PC-3 (cell line): Measurements from ENCODE around the gene BGLAP. TPM values are rescaled to one million over a fixed set of nuclear protein-coding genes. Genes with fewer than 3 reads are reported as not detected.

Experiments used
- ATAC-seq: fragments of 200-7000 bp; cut with Tn5 transposase; 2 replicates; pipeline ENCODE4 v1.9.1; 2020; ENCODE audit warnings: mild to moderate bottlenecking, moderate library complexity
- BruUV-seq: library from RNA; stranded (reverse); fragments of 400-500 nt; replicated peaks from 2 replicates; lab custom pipeline; 2021; lab: Mats Ljungman, UMichigan
- CTCF ChIA-PET: fragments of 300-600 bp; sonication (Branson Sonifier 250); formaldehyde crosslinking; loops from one replicate; lab custom pipeline; 2022; ENCODE audit warnings: antibody characterized with exemption; lab: Charles Lee
- POLR2A ChIA-PET: fragments of 300-600 bp; sonication (Branson Sonifier 250); formaldehyde crosslinking; loops from one replicate; lab custom pipeline; 2022; ENCODE audit warnings: antibody characterized with exemption; ENCODE audit not compliant: unreplicated experiment; lab: Charles Lee
- DNase-seq: peaks from one replicate; pipeline ENCODE4 v3.0.0-alpha.2; 2015
- H2AFZ ChIP-seq: fragments of 300-600 bp; sonication (generic); 2 replicates; pipeline ENCODE4 v1.6.0; 2016; ENCODE audit warnings: antibody characterized with exemption, low read length
- H3F3A ChIP-seq: fragments of 300-600 bp; sonication (generic); one replicate; pipeline ENCODE4 v1.6.0; 2017; ENCODE audit warnings: antibody characterized with exemption, low read length, control low read depth, mild to moderate bottlenecking; ENCODE audit not compliant: unreplicated experiment
- H3K27ac ChIP-seq: fragments of 300-600 bp; sonication (generic); 2 replicates; pipeline ENCODE4 v1.5.1; 2016; ENCODE audit warnings: mild to moderate bottlenecking, low read length
- H3K27me3 ChIP-seq: fragments of 300-600 bp; sonication (generic); 2 replicates; pipeline ENCODE4 v1.6.1; 2016; ENCODE audit warnings: low read length, mixed read lengths
- H3K36me3 ChIP-seq: fragments of 300-600 bp; sonication (generic); 2 replicates; pipeline ENCODE4 v1.6.1; 2016; ENCODE audit warnings: low read depth, mixed run types, low read length, mixed read lengths
- H3K4me1 ChIP-seq: fragments of 300-600 bp; sonication (generic); 2 replicates; pipeline ENCODE4 v1.5.1; 2016; ENCODE audit warnings: low read length; ENCODE audit not compliant: insufficient read depth
- H3K4me2 ChIP-seq: fragments of 300-600 bp; sonication (generic); 2 replicates; pipeline ENCODE4 v1.6.0; 2016; ENCODE audit warnings: low read length
- H3K4me3 ChIP-seq: fragments of 300-600 bp; sonication (generic); 2 replicates; pipeline ENCODE4 v1.5.1; 2016; ENCODE audit warnings: mild to moderate bottlenecking, low read length, mixed read lengths
- H3K79me2 ChIP-seq: fragments of 300-600 bp; sonication (generic); 2 replicates; pipeline ENCODE4 v1.6.1; 2017; ENCODE audit warnings: low read length, mixed read lengths
- H3K9ac ChIP-seq: fragments of 300-600 bp; sonication (generic); 2 replicates; pipeline ENCODE4 v1.6.0; 2016; ENCODE audit warnings: mild to moderate bottlenecking, low read length
- H3K9me2 ChIP-seq: fragments of 300-600 bp; sonication (generic); replicated peaks from 2 replicates; pipeline ENCODE4 v1.6.1; 2016; ENCODE audit warnings: mixed run types, low read length, mixed read lengths
- H3K9me3 ChIP-seq: fragments of 300-600 bp; sonication (generic); 2 replicates; pipeline ENCODE4 v1.6.1; 2016; ENCODE audit warnings: low read length, mixed read lengths
- H4K20me1 ChIP-seq: fragments of 300-600 bp; sonication (generic); 2 replicates; pipeline ENCODE4 v1.6.1; 2016; ENCODE audit warnings: low read length, mixed read lengths
- EZH2 ChIP-seq: fragments of 300-600 bp; sonication (generic); IDR thresholded peaks from one replicate; pipeline ENCODE4 v1.6.1; 2017; ENCODE audit warnings: antibody characterized with exemption, mild to moderate bottlenecking, low read length; ENCODE audit not compliant: unreplicated experiment
- EZH2phosphoT487 ChIP-seq: fragments of 300-600 bp; sonication (generic); IDR thresholded peaks from 2 replicates; pipeline ENCODE4 v1.6.1; 2018; ENCODE audit warnings: mild to moderate bottlenecking, antibody characterized with exemption, low read length, borderline replicate concordance
- intact Hi-C: fragments of 100-400 bp; cut with micrococcal nuclease; formaldehyde crosslinking; loops from 2 replicates; pipeline ENCODE4 v1.9.0; 2023
- total RNA-seq: library from RNA; depleted of rRNA; stranded (reverse); fragments of >200 nt; gene quantifications from 2 replicates; pipeline ENCODE4 v1.2.3, GENCODE V29; 2014
- TF ChIP-seq, protein P1 (sequence below): fragments of 300-600 bp; sonication (generic); conservative IDR thresholded peaks from 2 replicates; pipeline ENCODE4 v1.5.1; 2017; ENCODE audit warnings: antibody characterized with exemption, low read depth, mild to moderate bottlenecking, low read length

The BGLAP gene
- total RNA-seq, 1 experiment from 2014 or later: 2.5 TPM

DNA sequence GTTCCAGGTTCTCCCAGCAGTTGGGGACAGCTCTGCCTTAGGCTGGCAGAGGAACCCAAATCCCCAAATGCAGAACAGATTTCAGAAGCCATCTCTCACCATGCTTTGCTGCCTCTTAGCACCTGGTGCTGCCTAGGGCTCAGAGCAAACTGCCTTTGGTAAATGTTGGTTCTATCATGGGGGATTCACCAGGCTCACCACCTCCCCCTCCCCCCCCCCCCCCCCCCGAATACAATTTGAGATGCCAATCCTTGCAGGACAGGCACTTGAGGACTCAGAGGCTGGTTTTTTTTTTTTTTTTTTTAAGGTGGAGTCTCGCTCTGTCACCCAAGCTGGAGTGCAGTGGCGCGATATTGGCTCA is 6.3 kb downstream of the BGLAP start:
- no peak overlapping the region for H3K27ac ChIP-seq
- POLR2A ChIA-PET: interaction anchor here (0.7 kb wide), 1 partner anchor 16 kb away, joined by 6 read pairs; no protein-coding TSS in a partner anchor
- TF ChIP-seq, protein P1, sequence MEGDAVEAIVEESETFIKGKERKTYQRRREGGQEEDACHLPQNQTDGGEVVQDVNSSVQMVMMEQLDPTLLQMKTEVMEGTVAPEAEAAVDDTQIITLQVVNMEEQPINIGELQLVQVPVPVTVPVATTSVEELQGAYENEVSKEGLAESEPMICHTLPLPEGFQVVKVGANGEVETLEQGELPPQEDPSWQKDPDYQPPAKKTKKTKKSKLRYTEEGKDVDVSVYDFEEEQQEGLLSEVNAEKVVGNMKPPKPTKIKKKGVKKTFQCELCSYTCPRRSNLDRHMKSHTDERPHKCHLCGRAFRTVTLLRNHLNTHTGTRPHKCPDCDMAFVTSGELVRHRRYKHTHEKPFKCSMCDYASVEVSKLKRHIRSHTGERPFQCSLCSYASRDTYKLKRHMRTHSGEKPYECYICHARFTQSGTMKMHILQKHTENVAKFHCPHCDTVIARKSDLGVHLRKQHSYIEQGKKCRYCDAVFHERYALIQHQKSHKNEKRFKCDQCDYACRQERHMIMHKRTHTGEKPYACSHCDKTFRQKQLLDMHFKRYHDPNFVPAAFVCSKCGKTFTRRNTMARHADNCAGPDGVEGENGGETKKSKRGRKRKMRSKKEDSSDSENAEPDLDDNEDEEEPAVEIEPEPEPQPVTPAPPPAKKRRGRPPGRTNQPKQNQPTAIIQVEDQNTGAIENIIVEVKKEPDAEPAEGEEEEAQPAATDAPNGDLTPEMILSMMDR: no peak
- TF ChIP-seq EZH2phosphoT487: no peak
- TF ChIP-seq EZH2: no peak

DNA sequence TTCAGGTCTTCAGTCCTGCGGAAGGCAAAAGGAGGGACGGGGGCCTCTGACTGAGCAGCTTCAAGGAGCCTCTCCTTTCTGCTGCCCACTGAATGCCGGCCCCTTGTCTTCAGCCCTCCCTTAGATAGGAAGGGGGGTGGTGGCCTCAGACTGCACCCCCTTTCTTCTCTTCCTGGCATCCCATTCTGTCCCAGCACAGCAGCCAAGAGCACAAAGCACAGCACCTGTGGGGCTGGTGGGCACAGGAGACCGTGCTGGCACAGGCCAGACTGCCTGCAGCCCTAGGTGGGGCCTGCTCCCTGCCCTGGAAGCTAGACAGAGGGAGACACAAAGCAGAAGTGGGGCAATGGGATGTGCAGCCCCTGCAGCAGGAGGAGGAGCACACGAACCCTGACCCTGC is 7.6 kb downstream of the BGLAP start:
- Histone ChIP-seq H3K27me3 (no peaks in the 10 kb centered on the region), H2AFZ (no peak overlapping the region), H3K4me2 (no peak overlapping the region), H3K79me2 (no peaks in the 10 kb centered on the region), H3K9me2 (no peaks in the 10 kb centered on the region), H3K9me3 (no peaks in the 10 kb centered on the region), H3K4me3 (no peak overlapping the region), H3F3A (peaks cover 3% of the 10 kb centered on the region), H3K27ac (no peak overlapping the region), H3K4me1 (no peaks in the 10 kb centered on the region), H3K36me3 (peaks cover 51% of the 10 kb centered on the region), H4K20me1 (no peaks in the 10 kb centered on the region), H3K9ac (no peak overlapping the region)
- TSS peak; percentile 17 for BruUV-seq
- ChIA-PET CTCF (no interaction called here), POLR2A (no interaction called here)
- ATAC-seq: no peak
- DNase-seq: no peak
- TF ChIP-seq, protein P1: no peak
- no peak for TF ChIP-seq EZH2
- no peak for TF ChIP-seq EZH2phosphoT487
- intact Hi-C loops: no loop called here

More for the DNA sequence above, 6.3 kb downstream of the BGLAP start:
- H3K27me3 ChIP-seq: no peaks in the 10 kb centered on the region
- no TSS peak for BruUV-seq
- no peaks in the 10 kb centered on the region for H3K9me2 ChIP-seq
- peaks cover 3% of the 10 kb centered on the region for H3F3A ChIP-seq
- H3K4me1 ChIP-seq: no peaks in the 10 kb centered on the region
- no peak overlapping the region for H3K4me3 ChIP-seq
- no peak overlapping the region for H2AFZ ChIP-seq
- DNase-seq (no peak), ATAC-seq (no peak; the same call in 1 of the 2 replicates)
- no peaks in the 10 kb centered on the region for H4K20me1 ChIP-seq
- CTCF ChIA-PET: no interaction called here
- H3K9ac ChIP-seq: no peak overlapping the region
- H3K9me3 ChIP-seq: no peaks in the 10 kb centered on the region
- H3K4me2 ChIP-seq: no peak overlapping the region
- H3K36me3 ChIP-seq: peaks cover 42% of the 10 kb centered on the region
- H3K79me2 ChIP-seq: no peaks in the 10 kb centered on the region
- intact Hi-C loops: no loop called here

DNA sequence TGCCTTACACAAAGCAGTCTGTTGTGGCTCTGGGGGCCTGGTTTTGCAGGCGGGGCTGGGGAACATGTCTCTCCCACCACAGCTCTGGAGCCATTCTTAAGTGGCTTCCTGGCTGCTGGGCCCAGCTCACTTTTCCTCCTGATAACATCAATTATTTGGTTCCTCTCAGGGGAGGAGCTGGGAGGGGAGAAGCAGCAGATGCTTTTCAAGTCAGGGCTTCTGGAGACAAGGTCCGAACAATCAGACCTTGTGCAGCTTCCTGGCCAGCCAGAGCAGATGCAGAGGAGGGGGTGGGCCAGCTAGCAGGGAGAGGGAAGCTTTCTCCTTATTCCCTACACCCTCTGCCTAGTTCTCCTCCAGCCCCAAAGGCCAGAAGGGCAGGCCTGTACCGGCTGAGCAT is 9.5 kb downstream of the BGLAP start:
- intact Hi-C loops: no loop called here
- H3K79me2 ChIP-seq: no peaks in the 10 kb centered on the region
- H3K27ac ChIP-seq: no peak overlapping the region
- no peak overlapping the region for H2AFZ ChIP-seq
- CTCF ChIA-PET: interaction anchor here (0.6 kb wide), 1 partner anchor 26 kb away, joined by 3 read pairs; no protein-coding TSS in a partner anchor
- POLR2A ChIA-PET: interaction anchor here (0.6 kb wide), 1 partner anchor 122 kb away, joined by 3 read pairs; no protein-coding TSS in a partner anchor
- no peaks in the 10 kb centered on the region for H3K27me3 ChIP-seq
- H3K36me3 ChIP-seq: peaks cover 61% of the 10 kb centered on the region
- TF ChIP-seq EZH2 (no peak), EZH2phosphoT487 (no peak)
- TF ChIP-seq, protein P1: no peak
- no peaks in the 10 kb centered on the region for H3K9me2 ChIP-seq
- H3K4me3 ChIP-seq: no peak overlapping the region
- H3F3A ChIP-seq: peaks cover 3% of the 10 kb centered on the region
- no peak for ATAC-seq
- no peaks in the 10 kb centered on the region for H3K4me1 ChIP-seq
- no peaks in the 10 kb centered on the region for H4K20me1 ChIP-seq
- H3K9ac ChIP-seq: no peak overlapping the region
- DNase-seq: no peak
- H3K4me2 ChIP-seq: no peak overlapping the region
- no peaks in the 10 kb centered on the region for H3K9me3 ChIP-seq
- BruUV-seq: no TSS peak
